Cardiac fibroblast (primary cell): ENCODE measurements around the gene NLRP1.

ENCODE experiments used
- DNase-seq, 2 donors: peaks; one replicate each; pipeline versions ENCODE4 v3.0.0 to v3.0.0-alpha.2; 2010; ENCODE audit warnings: low read depth in 2 of 2
- H3K4me3 ChIP-seq, 2 donors: replicated peaks in 1 of 2; 1 replicate in 1 of 2; 2 replicates in 1 of 2; pipeline ENCODE4 v1.5.1; 2011; ENCODE audit warnings: low read depth in 2 of 2, low read length in 2 of 2, mild to moderate bottlenecking in 2 of 2, moderate library complexity in 1 of 2
- TF ChIP-seq, protein P1 (sequence below): IDR thresholded peaks from one replicate; pipeline ENCODE4 v1.5.1; 2011; ENCODE audit warnings: low read depth, mild to moderate bottlenecking, low read length, inconsistent platforms

The NLRP1 gene

DNA sequence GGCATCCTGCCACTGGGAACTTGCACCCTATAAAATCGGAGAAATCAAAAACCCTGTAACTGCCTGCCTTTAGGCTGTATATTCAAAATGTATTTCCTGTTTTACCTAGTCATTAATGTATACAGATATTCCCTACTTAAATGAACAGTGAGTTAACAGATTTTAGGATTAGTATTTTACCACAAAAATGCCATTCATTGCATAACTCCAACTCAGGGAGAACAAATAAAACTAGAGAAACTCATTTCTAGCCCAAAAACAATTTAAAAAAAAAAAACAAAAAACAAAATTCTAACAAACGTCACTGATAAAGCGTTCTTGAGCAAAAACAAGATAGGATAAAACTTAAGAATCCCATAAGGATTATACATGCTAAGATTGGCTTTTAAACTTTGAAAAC lies 111.8 kb downstream of the NLRP1 start:
- DNase-seq, result no peak
- no peak overlapping the region for H3K4me3 ChIP-seq
- TF ChIP-seq, protein P1, sequence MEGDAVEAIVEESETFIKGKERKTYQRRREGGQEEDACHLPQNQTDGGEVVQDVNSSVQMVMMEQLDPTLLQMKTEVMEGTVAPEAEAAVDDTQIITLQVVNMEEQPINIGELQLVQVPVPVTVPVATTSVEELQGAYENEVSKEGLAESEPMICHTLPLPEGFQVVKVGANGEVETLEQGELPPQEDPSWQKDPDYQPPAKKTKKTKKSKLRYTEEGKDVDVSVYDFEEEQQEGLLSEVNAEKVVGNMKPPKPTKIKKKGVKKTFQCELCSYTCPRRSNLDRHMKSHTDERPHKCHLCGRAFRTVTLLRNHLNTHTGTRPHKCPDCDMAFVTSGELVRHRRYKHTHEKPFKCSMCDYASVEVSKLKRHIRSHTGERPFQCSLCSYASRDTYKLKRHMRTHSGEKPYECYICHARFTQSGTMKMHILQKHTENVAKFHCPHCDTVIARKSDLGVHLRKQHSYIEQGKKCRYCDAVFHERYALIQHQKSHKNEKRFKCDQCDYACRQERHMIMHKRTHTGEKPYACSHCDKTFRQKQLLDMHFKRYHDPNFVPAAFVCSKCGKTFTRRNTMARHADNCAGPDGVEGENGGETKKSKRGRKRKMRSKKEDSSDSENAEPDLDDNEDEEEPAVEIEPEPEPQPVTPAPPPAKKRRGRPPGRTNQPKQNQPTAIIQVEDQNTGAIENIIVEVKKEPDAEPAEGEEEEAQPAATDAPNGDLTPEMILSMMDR, result no peak

GRCh38 chr17:5468075-5468473 lies 116.2 kb downstream of the NLRP1 start:
- no peak for DNase-seq
- TF ChIP-seq, protein P1, result no peak
- peak overlapping the region; percentile 95 for H3K4me3 ChIP-seq

DNA sequence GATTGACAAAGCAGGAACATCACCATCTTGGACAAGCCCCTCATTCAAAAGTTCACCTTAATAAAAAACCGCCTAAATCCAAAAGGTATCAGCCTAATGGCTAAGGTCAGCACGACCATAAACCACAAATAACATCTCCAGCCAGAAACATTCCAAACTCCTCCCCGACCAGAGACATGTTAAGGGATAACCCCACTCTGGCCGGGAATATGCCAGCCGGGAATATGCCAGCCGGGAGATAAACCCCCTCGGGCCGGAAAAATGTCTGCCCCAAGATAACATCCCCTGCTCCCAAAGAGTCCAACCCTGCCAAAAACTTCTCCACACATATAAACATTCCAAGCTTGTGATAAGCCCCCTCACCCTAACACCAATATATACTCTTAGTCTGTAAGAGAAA lies 116.9 kb downstream of the NLRP1 start:
- TF ChIP-seq, protein P1, result no peak
- H3K4me3 ChIP-seq, result peak overlapping the region; percentile 95
- peak in 1 of 2 donors; percentile 2 for DNase-seq

GRCh38 chr17:5466295-5466694 lies 118.0 kb downstream of the NLRP1 start:
- TF ChIP-seq, protein P1, result no peak

GRCh38 chr17:5464717-5465507 lies 119.4 kb downstream of the NLRP1 start:
- TF ChIP-seq, protein P1, result no peak
- DNase-seq, result no peak
- H3K4me3 ChIP-seq, result no peak overlapping the region

More at GRCh38 chr17:5466295-5466694, 118.0 kb downstream of the NLRP1 start:
- H3K4me3 ChIP-seq, result no peak overlapping the region
- no peak for DNase-seq
